Neural progenitor cell (in vitro differentiated cells): ENCODE data around the gene ATP6V0E1. TPM values are rescaled to one million over a fixed set of nuclear protein-coding genes. Genes with fewer than 3 reads are reported as not detected.
"Not testable (repeated sequence)": the region's sequence is repeated elsewhere in the genome, so short reads cannot be mapped to it uniquely, and the experiment has no call there.

Source experiments
- DNase-seq: peaks from one replicate; pipeline ENCODE4 v3.0.0-alpha.2; 2016; ENCODE audit warnings: low spot score
- H2AFZ ChIP-seq: fragments of 200-600 bp; sonication (generic); replicated peaks from 2 replicates; pipeline ENCODE4 v1.6.1; 2016; ENCODE audit warnings: antibody characterized with exemption
- H3F3A ChIP-seq: fragments of 200-600 bp; sonication (generic); 2 replicates; pipeline ENCODE4 v1.6.1; 2016; ENCODE audit warnings: antibody characterized with exemption, low read depth
- H3K27ac ChIP-seq: fragments of 200-600 bp; sonication (generic); 2 replicates; pipeline ENCODE4 v1.5.1; 2016; ENCODE audit warnings: mild to moderate bottlenecking
- H3K27me3 ChIP-seq: fragments of 200-600 bp; sonication (generic); 2 replicates; pipeline ENCODE4 v1.6.1; 2016; ENCODE audit warnings: mild to moderate bottlenecking, moderate library complexity
- H3K36me3 ChIP-seq: fragments of 200-600 bp; sonication (generic); 2 replicates; pipeline ENCODE4 v1.5.1; 2016
- H3K4me1 ChIP-seq: fragments of 200-600 bp; sonication (generic); 2 replicates; pipeline ENCODE4 v1.6.1; 2016; ENCODE audit warnings: mixed run types
- H3K4me2 ChIP-seq: fragments of 200-600 bp; sonication (generic); 2 replicates; pipeline ENCODE4 v1.6.1; 2016
- H3K4me3 ChIP-seq: fragments of 200-600 bp; sonication (generic); 2 replicates; pipeline ENCODE4 v1.5.1; 2016
- H3K79me2 ChIP-seq: fragments of 200-600 bp; sonication (generic); 2 replicates; pipeline ENCODE4 v1.6.1; 2016; ENCODE audit warnings: low read depth
- H3K9ac ChIP-seq: fragments of 200-600 bp; sonication (generic); 2 replicates; pipeline ENCODE4 v1.6.1; 2016
- H3K9me3 ChIP-seq: fragments of 200-600 bp; sonication (generic); 2 replicates; pipeline ENCODE4 v1.5.1; 2016; ENCODE audit warnings: low read depth
- H4K20me1 ChIP-seq: fragments of 200-600 bp; sonication (generic); 2 replicates; pipeline ENCODE4 v1.6.1; 2016; ENCODE audit warnings: low read depth
- H3K27ac Mint-ChIP-seq: 3 replicates; pipeline ENCODE4 v1.8.0; 2021; ENCODE audit warnings: mixed read lengths
- H3K27me3 Mint-ChIP-seq: 2 replicates; pipeline ENCODE4 v1.8.0; 2022; ENCODE audit warnings: low read depth, mild to moderate bottlenecking, inconsistent platforms, moderate library complexity, mixed read lengths; ENCODE audit not compliant: insufficient read depth
- H3K36me3 Mint-ChIP-seq: 3 replicates; pipeline ENCODE4 v1.8.0; 2021; ENCODE audit warnings: mixed read lengths
- H3K4me1 Mint-ChIP-seq: 3 replicates; pipeline ENCODE4 v1.8.0; 2021; ENCODE audit warnings: mixed read lengths
- H3K4me3 Mint-ChIP-seq: 3 replicates; pipeline ENCODE4 v1.8.0; 2021; ENCODE audit warnings: mild to moderate bottlenecking, moderate library complexity, mixed read lengths
- H3K9me3 Mint-ChIP-seq: 3 replicates; pipeline ENCODE4 v1.8.0; 2020; ENCODE audit warnings: mixed read lengths
- EZH2 ChIP-seq: fragments of 200-600 bp; sonication (generic); IDR thresholded peaks from 2 replicates; pipeline ENCODE4 v1.6.1; 2017; ENCODE audit warnings: antibody characterized with exemption, mild to moderate bottlenecking, moderate library complexity
- EZH2phosphoT487 ChIP-seq: fragments of 200-600 bp; sonication (generic); IDR thresholded peaks from 2 replicates; pipeline ENCODE4 v1.6.1; 2017; ENCODE audit warnings: antibody characterized with exemption
- total RNA-seq: library from RNA; depleted of rRNA; stranded (reverse); fragments of >200 nt; gene quantifications from 2 replicates; pipeline ENCODE4 v1.2.3, GENCODE V29; 2015; ENCODE audit warnings: low replicate concordance
- TF ChIP-seq, protein P1 (sequence below): fragments of 200-600 bp; sonication (generic); IDR thresholded peaks from 2 replicates; pipeline ENCODE4 v1.5.1; 2017; ENCODE audit warnings: antibody characterized with exemption, mild to moderate bottlenecking

ATP6V0E1 gene
- total RNA-seq, 1 donor from 2014 or later, result 72.4 TPM

- H3K4me2 ChIP-seq, result no peak overlapping the region
- peaks cover 8% of the 10 kb centered on the region for H3K27me3 Mint-ChIP-seq
- H3K9me3 Mint-ChIP-seq, result peaks cover 3% of the 10 kb centered on the region
- no peaks in the 10 kb centered on the region for H3K36me3 ChIP-seq
- peaks cover 3% of the 10 kb centered on the region for H3K36me3 Mint-ChIP-seq
- H2AFZ ChIP-seq, result no peak overlapping the region
- H3K27ac ChIP-seq, result no peak overlapping the region
- no peaks in the 10 kb centered on the region for H3K9me3 ChIP-seq
- H3K4me3 ChIP-seq, result no peak overlapping the region
- DNase-seq, result no peak
- H4K20me1 ChIP-seq, result no peaks in the 10 kb centered on the region
- peaks cover 6% of the 10 kb centered on the region for H3K4me1 Mint-ChIP-seq
- no peak for TF ChIP-seq EZH2
- H3K4me3 Mint-ChIP-seq, result no peak overlapping the region
- peaks cover 10% of the 10 kb centered on the region for H3K4me1 ChIP-seq
- H3K27me3 ChIP-seq, result no peaks in the 10 kb centered on the region
- no peak overlapping the region for H3K27ac Mint-ChIP-seq
- H3K79me2 ChIP-seq, result no peaks in the 10 kb centered on the region
- H3F3A ChIP-seq, result no peaks in the 10 kb centered on the region
- no peak overlapping the region for H3K9ac ChIP-seq
These were observed 58.6 kb downstream of the ATP6V0E1 start for GRCh38 chr5:173041881-173042762.

GRCh38 chr5:173042763-173043107 is 59.2 kb downstream of the ATP6V0E1 start:
- Histone ChIP-seq H3K4me1 (peaks cover 10% of the 10 kb centered on the region), H3K4me3 (no peak overlapping the region), H2AFZ (no peak overlapping the region), H3K79me2 (no peaks in the 10 kb centered on the region), H3F3A (no peaks in the 10 kb centered on the region), H3K9me3 (no peaks in the 10 kb centered on the region), H3K9ac (no peak overlapping the region), H3K4me2 (no peak overlapping the region), H3K36me3 (no peaks in the 10 kb centered on the region), H3K27me3 (no peaks in the 10 kb centered on the region), H3K27ac (no peak overlapping the region), H4K20me1 (no peaks in the 10 kb centered on the region)
- Mint-ChIP-seq H3K36me3 (peaks cover 3% of the 10 kb centered on the region), H3K4me1 (peaks cover 6% of the 10 kb centered on the region), H3K27me3 (peaks cover 8% of the 10 kb centered on the region), H3K9me3 (peaks cover 3% of the 10 kb centered on the region), H3K27ac (no peak overlapping the region), H3K4me3 (no peak overlapping the region)
- DNase-seq, result no peak
- TF ChIP-seq EZH2phosphoT487 (no peak), EZH2 (no peak)
- TF ChIP-seq, protein P1, sequence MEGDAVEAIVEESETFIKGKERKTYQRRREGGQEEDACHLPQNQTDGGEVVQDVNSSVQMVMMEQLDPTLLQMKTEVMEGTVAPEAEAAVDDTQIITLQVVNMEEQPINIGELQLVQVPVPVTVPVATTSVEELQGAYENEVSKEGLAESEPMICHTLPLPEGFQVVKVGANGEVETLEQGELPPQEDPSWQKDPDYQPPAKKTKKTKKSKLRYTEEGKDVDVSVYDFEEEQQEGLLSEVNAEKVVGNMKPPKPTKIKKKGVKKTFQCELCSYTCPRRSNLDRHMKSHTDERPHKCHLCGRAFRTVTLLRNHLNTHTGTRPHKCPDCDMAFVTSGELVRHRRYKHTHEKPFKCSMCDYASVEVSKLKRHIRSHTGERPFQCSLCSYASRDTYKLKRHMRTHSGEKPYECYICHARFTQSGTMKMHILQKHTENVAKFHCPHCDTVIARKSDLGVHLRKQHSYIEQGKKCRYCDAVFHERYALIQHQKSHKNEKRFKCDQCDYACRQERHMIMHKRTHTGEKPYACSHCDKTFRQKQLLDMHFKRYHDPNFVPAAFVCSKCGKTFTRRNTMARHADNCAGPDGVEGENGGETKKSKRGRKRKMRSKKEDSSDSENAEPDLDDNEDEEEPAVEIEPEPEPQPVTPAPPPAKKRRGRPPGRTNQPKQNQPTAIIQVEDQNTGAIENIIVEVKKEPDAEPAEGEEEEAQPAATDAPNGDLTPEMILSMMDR, result no peak

DNA sequence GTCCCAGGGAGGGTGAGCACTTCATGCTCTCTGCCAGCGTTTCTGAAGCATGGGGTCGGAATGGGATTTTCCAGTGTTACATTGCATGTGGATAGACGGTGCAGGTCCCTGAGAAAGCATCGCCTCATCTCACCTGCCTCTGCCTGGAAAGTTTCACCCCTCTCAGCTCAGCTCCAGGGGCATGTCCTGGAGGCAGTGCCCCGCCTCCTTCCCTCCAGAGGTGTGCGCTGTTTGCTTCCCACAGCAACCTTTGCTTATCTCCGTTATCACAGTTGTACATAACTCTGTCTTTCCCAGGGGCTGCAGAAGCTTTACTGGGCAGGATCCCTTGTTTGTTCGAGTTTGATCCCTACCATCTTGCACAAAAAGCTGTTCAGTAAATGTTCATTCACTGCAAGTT is 61.9 kb downstream of the ATP6V0E1 start:
- Histone ChIP-seq H3K4me3 (no peak overlapping the region), H3K36me3 (no peaks in the 10 kb centered on the region), H4K20me1 (no peaks in the 10 kb centered on the region), H3K27ac (no peak overlapping the region), H3K9me3 (no peaks in the 10 kb centered on the region), H3K9ac (no peak overlapping the region), H2AFZ (peak overlapping the region; percentile 82), H3K27me3 (peaks cover 6% of the 10 kb centered on the region), H3K79me2 (no peaks in the 10 kb centered on the region), H3K4me1 (peaks cover 10% of the 10 kb centered on the region), H3K4me2 (no peak overlapping the region), H3F3A (no peaks in the 10 kb centered on the region)
- Mint-ChIP-seq H3K4me1 (no peaks in the 10 kb centered on the region), H3K27me3 (peaks cover 4% of the 10 kb centered on the region), H3K27ac (no peak overlapping the region), H3K4me3 (no peak overlapping the region), H3K36me3 (peaks cover 2% of the 10 kb centered on the region), H3K9me3 (peaks cover 1% of the 10 kb centered on the region)
- TF ChIP-seq EZH2phosphoT487 (no peak), EZH2 (no peak)
- TF ChIP-seq, protein P1, result no peak
- no peak for DNase-seq

DNA sequence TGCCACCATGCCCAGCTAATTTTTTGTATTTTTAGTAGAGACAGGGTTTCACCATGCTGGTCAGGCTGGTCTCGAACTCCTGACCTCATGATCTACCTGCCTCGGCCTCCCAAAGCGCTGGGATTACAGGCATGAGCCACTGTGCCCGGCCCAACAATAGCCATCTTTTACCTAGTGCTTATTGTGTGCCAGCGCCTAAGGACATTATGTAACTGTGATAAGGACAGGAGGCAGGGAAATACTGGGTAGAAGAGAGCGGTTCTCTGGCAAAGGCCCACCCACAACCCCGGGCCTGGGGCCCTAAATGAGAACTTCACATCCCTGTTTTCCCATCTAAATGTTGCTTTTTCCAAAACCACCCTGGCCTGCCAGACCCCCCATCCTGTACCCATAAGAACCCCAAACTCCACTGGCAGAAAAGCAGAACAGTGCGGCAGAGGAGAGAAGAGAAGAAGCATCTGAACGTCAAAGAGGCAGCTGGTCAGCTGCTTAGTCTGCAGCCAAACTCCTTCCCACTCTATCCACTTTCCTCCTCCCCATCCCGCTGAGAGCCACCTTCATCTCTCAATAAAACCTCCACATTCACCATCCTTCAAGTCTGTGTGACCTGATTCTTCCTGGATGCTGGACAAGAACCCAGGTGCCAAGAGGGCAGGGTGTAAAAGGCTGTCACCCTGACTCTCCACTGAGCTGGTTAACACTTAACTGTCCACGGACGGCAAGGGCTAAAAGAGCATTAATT is 63.7 kb downstream of the ATP6V0E1 start:
- H2AFZ ChIP-seq, H3K4me2 ChIP-seq, H3F3A ChIP-seq, H3K27me3 Mint-ChIP-seq, H3K9me3 ChIP-seq, H3K27ac ChIP-seq, DNase-seq, H4K20me1 ChIP-seq, H3K79me2 ChIP-seq, H3K36me3 ChIP-seq, H3K4me1 Mint-ChIP-seq, H3K36me3 Mint-ChIP-seq, H3K4me3 ChIP-seq, H3K4me3 Mint-ChIP-seq, H3K4me1 ChIP-seq, H3K9ac ChIP-seq, H3K9me3 Mint-ChIP-seq: not testable (repeated sequence)
- peak overlapping the region; percentile 76 for H3K27ac Mint-ChIP-seq
- H3K27me3 ChIP-seq, result peaks cover 20% of the 10 kb centered on the region
